HCT116 (cell line): ENCODE measurements around the gene NUDT9. TPM values are rescaled to one million over a fixed set of nuclear protein-coding genes. Genes with fewer than 3 reads are reported as not detected.
"Not testable (repeated sequence)": the region's sequence is repeated elsewhere in the genome, so short reads cannot be mapped to it uniquely, and the experiment has no call there.

Experiments
- ATAC-seq: fragments of 200-7000 bp; cut with Tn5 transposase; 2 replicates; pipeline ENCODE4 v1.9.1; 2020; ENCODE audit warnings: mild to moderate bottlenecking, moderate library complexity
- BruUV-seq: library from RNA; stranded (reverse); fragments of 400-500 nt; replicated peaks from 2 replicates; lab custom pipeline; 2021; lab: Mats Ljungman, UMichigan
- CTCF ChIA-PET: fragments of 300-600 bp; sonication (Branson Sonifier 250); formaldehyde crosslinking; loops from one replicate; lab custom pipeline; 2021; ENCODE audit warnings: antibody characterized with exemption; lab: Charles Lee
- POLR2A ChIA-PET: fragments of 300-600, 350-600 bp; sonication (Branson Sonifier 250); formaldehyde crosslinking; loops from one replicate; lab custom pipeline; 2021; ENCODE audit warnings: antibody characterized with exemption; lab: Charles Lee
- RAD21 ChIA-PET, 2 experiments: fragments of 300-600 bp; sonication (Branson Sonifier 250); formaldehyde crosslinking; loops; one replicate each; lab custom pipeline; 2023; ENCODE audit warnings: low total read pairs in 2 of 2; ENCODE audit not compliant: uncharacterized antibody in 2 of 2, unreplicated experiment in 2 of 2, low non-redundant PET in 1 of 2; lab: Charles Lee
- DNase-seq: peaks from one replicate; pipeline ENCODE4 v3.0.0-alpha.2; 2010; ENCODE audit warnings: low read depth, low spot score
- H2AFZ ChIP-seq: fragments of 200-600 bp; shearing (Covaris generic), sonication (generic); 2 replicates; pipeline ENCODE4 v1.6.1; 2017; ENCODE audit warnings: low read depth, mixed run types, mixed read lengths, antibody characterized with exemption, low read length; ENCODE audit not compliant: poor library complexity, severe bottlenecking
- H3K27ac ChIP-seq: 2 replicates; pipeline ENCODE4 v1.5.1; 2012; ENCODE audit warnings: low read depth, low read length
- H3K27me3 ChIP-seq: fragments of 200-600 bp; sonication (generic); 2 replicates; pipeline ENCODE4 v1.6.1; 2016; ENCODE audit warnings: mixed run types, low read length, mixed read lengths; ENCODE audit not compliant: insufficient read depth
- H3K36me3 ChIP-seq, 2 experiments: fragments of 200-500 bp in 1 of 2; fragments of 200-600 bp in 1 of 2; sonication (Bioruptor generic) in 1 of 2; sonication (generic) in 1 of 2; 2 replicates each; pipeline versions ENCODE4 v1.5.1 to v1.6.1; 2014 to 2016; ENCODE audit warnings: low read length in 2 of 2, inconsistent platforms in 1 of 2, mixed read lengths in 1 of 2, mixed run types in 1 of 2; ENCODE audit not compliant: insufficient read depth in 2 of 2, control insufficient read depth in 1 of 2
- H3K4me1 ChIP-seq, 2 experiments: fragments of 200-600 bp in 1 of 2; sonication (generic) in 1 of 2; 2 replicates each; pipeline versions ENCODE4 v1.5.1 to v1.6.1; 2012 to 2017; ENCODE audit warnings: low read length in 2 of 2, inconsistent platforms in 1 of 2, mild to moderate bottlenecking in 1 of 2, mixed read lengths in 1 of 2, mixed run types in 1 of 2, moderate library complexity in 1 of 2; ENCODE audit not compliant: insufficient read depth in 2 of 2, control insufficient read depth in 1 of 2
- H3K4me2 ChIP-seq: fragments of 200-600 bp; sonication (generic); 2 replicates; pipeline ENCODE4 v1.6.1; 2017; ENCODE audit warnings: mixed run types, low read length, mixed read lengths
- H3K4me3 ChIP-seq, 2 experiments: fragments of 200-600 bp in 1 of 2; sonication (generic) in 1 of 2; replicated peaks in 1 of 2; 2 replicates each; pipeline ENCODE4 v1.5.1; 2011 to 2016; ENCODE audit warnings: low read length in 2 of 2, control low read depth in 1 of 2, low read depth in 1 of 2, mild to moderate bottlenecking in 1 of 2, mixed read lengths in 1 of 2, mixed run types in 1 of 2
- H3K79me2 ChIP-seq: fragments of 200-600 bp; sonication (generic); 2 replicates; pipeline ENCODE4 v1.6.1; 2017; ENCODE audit warnings: mild to moderate bottlenecking, mixed run types, low read length, moderate library complexity, mixed read lengths; ENCODE audit not compliant: insufficient read depth
- H3K9ac ChIP-seq: fragments of 200-600 bp; sonication (generic); 2 replicates; pipeline ENCODE4 v1.6.1; 2016; ENCODE audit warnings: low read length, mixed read lengths
- H3K9me2 ChIP-seq: fragments of 200-600 bp; sonication (generic), shearing (Covaris generic); 2 replicates; pipeline ENCODE4 v1.6.1; 2017; ENCODE audit warnings: mixed run types, mild to moderate bottlenecking, moderate library complexity; ENCODE audit not compliant: insufficient read depth
- H3K9me3 ChIP-seq, 2 experiments: fragments of 200-500 bp in 1 of 2; fragments of 200-600 bp in 1 of 2; sonication (Bioruptor generic) in 1 of 2; sonication (generic) in 1 of 2; 2 replicates each; pipeline ENCODE4 v1.6.1; 2014 to 2017; ENCODE audit warnings: low read length in 2 of 2, mixed read lengths in 2 of 2, inconsistent platforms in 1 of 2, low read depth in 1 of 2, mild to moderate bottlenecking in 1 of 2, mixed run types in 1 of 2, moderate library complexity in 1 of 2; ENCODE audit not compliant: control insufficient read depth in 1 of 2, insufficient read depth in 1 of 2
- H4K20me1 ChIP-seq: fragments of 200-600 bp; sonication (generic), shearing (Covaris generic); 2 replicates; pipeline ENCODE4 v1.6.1; 2017; ENCODE audit warnings: mixed run types, mild to moderate bottlenecking, moderate library complexity; ENCODE audit not compliant: insufficient read depth
- ATF3 ChIP-seq: IDR thresholded peaks from 2 replicates; pipeline ENCODE4 v1.6.1; 2012
- CTCF ChIP-seq, 3 experiments: fragments of 200-600 bp in 1 of 3; sonication (generic) in 1 of 3; IDR thresholded peaks in 2 of 3; conservative IDR thresholded peaks in 1 of 3; 2 replicates each; pipeline ENCODE4 v1.5.1; 2012 to 2017; ENCODE audit warnings: low read depth in 2 of 3, low read length in 2 of 3, antibody characterized with exemption in 1 of 3, borderline replicate concordance in 1 of 3, control low read depth in 1 of 3, mild to moderate bottlenecking in 1 of 3, mixed read lengths in 1 of 3, mixed run types in 1 of 3, moderate library complexity in 1 of 3; ENCODE audit not compliant: insufficient read depth in 1 of 3
- EGR1 ChIP-seq: IDR thresholded peaks from 2 replicates; pipeline ENCODE4 v1.6.1; 2012; ENCODE audit warnings: low read depth
- EZH2phosphoT487 ChIP-seq: fragments of 200-600 bp; IDR thresholded peaks from 2 replicates; pipeline ENCODE4 v1.6.1; 2018; ENCODE audit warnings: antibody characterized with exemption, borderline replicate concordance
- FOSL1 ChIP-seq: IDR thresholded peaks from 2 replicates; pipeline ENCODE4 v1.6.1; 2012; ENCODE audit warnings: low read depth
- POLR2A ChIP-seq: IDR thresholded peaks from 2 replicates; pipeline ENCODE4 v1.7.0; 2011; ENCODE audit warnings: borderline replicate concordance; ENCODE audit not compliant: insufficient read depth, insufficient read length; ENCODE audit errors: extremely low read depth
- RAD21 ChIP-seq: IDR thresholded peaks from 2 replicates; pipeline ENCODE4 v1.6.1; 2012; ENCODE audit warnings: low read depth, mild to moderate bottlenecking
- REST ChIP-seq: IDR thresholded peaks from 2 replicates; pipeline ENCODE4 v1.6.1; 2012; ENCODE audit warnings: low read depth
- SIN3A ChIP-seq: IDR thresholded peaks from 2 replicates; pipeline ENCODE4 v1.6.1; 2012; ENCODE audit warnings: low read depth
- SRF ChIP-seq: IDR thresholded peaks from 2 replicates; pipeline ENCODE4 v1.6.1; 2012; ENCODE audit warnings: low read depth
- ZNF274 ChIP-seq: fragments of 200-500 bp; sonication (Bioruptor generic); IDR thresholded peaks from 2 replicates; pipeline ENCODE4 v1.6.1; 2014; ENCODE audit warnings: mild to moderate bottlenecking, low read depth, low read length, inconsistent platforms
- intact Hi-C: fragments of 100-400 bp; cut with micrococcal nuclease; formaldehyde crosslinking; loops from 2 replicates; pipeline ENCODE4 v1.10.0; 2022
- total RNA-seq: library from RNA; stranded (reverse); gene quantifications from one replicate; pipeline ENCODE4 v1.2.1, GENCODE V29; 2021; ENCODE audit not compliant: unreplicated experiment

Gene NUDT9
- total RNA-seq, 1 experiment from 2014 or later, result 13.5 TPM

- TF ChIP-seq REST (no peak), SIN3A (no peak), EZH2phosphoT487 (no peak), SRF (no peak), ATF3 (no peak), EGR1 (no peak), FOSL1 (no peak), RAD21 (no peak), POLR2A (no peak), CTCF (IDR thresholded peaks at IDR 0.05 in 2 of 3, conservative IDR thresholded peaks at IDR 0.05 in 1 of 3; ENCODE audit: borderline replicate concordance in 1 of 3, insufficient read depth in 1 of 3, low read depth in 2 of 3, low read length in 2 of 3) (no peak), ZNF274 (no peak)
Measured at GRCh38 chr4:87399954-87400353, 22.4 kb upstream of the NUDT9 start (continued).

- H4K20me1 ChIP-seq, CTCF ChIA-PET, H3K9me2 ChIP-seq, H3K36me3 ChIP-seq, intact Hi-C loops, H3K27ac ChIP-seq, H3K79me2 ChIP-seq, H3K9ac ChIP-seq, H2AFZ ChIP-seq, RAD21 ChIA-PET, POLR2A ChIA-PET, H3K9me3 ChIP-seq, H3K4me2 ChIP-seq, H3K4me3 ChIP-seq, DNase-seq, ATAC-seq, H3K27me3 ChIP-seq, BruUV-seq, H3K4me1 ChIP-seq: not testable (repeated sequence)
Measured at GRCh38 chr4:87403732-87404131, 18.6 kb upstream of the NUDT9 start.
